Lower lobe of right lung (tissue), 2 donors: ENCODE data around the gene ACAP2. TPM values are rescaled to one million over a fixed set of nuclear protein-coding genes. Genes with fewer than 3 reads are reported as not detected.

ENCODE experiments used
- ATAC-seq, 2 donors: fragments of 200-7000 bp; cut with Tn5 transposase; one replicate each; pipeline ENCODE4 v1.9.1; 2020 to 2022; ENCODE audit warnings: mild to moderate bottlenecking in 2 of 2, moderate library complexity in 2 of 2
- DNase-seq: peaks from one replicate; pipeline ENCODE4 v3.0.0-alpha.2; 2020
- H3K27ac ChIP-seq: fragments of 200-600 bp; one replicate; pipeline ENCODE4 v1.8.0; 2022
- H3K27me3 ChIP-seq: fragments of 200-600 bp; one replicate; pipeline ENCODE4 v1.8.0; 2022; ENCODE audit warnings: low read depth
- H3K36me3 ChIP-seq: fragments of 200-600 bp; one replicate; pipeline ENCODE4 v1.8.0; 2022; ENCODE audit warnings: mild to moderate bottlenecking
- H3K4me1 ChIP-seq: fragments of 200-600 bp; one replicate; pipeline ENCODE4 v1.8.0; 2022
- H3K4me3 ChIP-seq: fragments of 200-600 bp; one replicate; pipeline ENCODE4 v1.8.0; 2022; ENCODE audit warnings: mild to moderate bottlenecking
- H3K9me3 ChIP-seq: fragments of 200-600 bp; one replicate; pipeline ENCODE4 v1.8.0; 2022
- intact Hi-C: fragments of 100-400 bp; cut with DNase I; formaldehyde crosslinking; loops from one replicate; pipeline ENCODE4 v1.11.0; 2022
- total RNA-seq: library from RNA; stranded (reverse); fragmentation: NEBNext Ultra II Directional; extraction: Animal tissue kit (Norgen Biotek cat#: 25700); gene quantifications from one replicate; pipeline ENCODE4 v1.2.1, GENCODE V29; 2021
- TF ChIP-seq, protein P1 (sequence below): fragments of 200-600 bp; IDR thresholded peaks from one replicate; pipeline ENCODE4 v1.8.0; 2022; ENCODE audit warnings: antibody characterized with exemption, mild to moderate bottlenecking
- donor health status: DM: no; HTN: yes; CAD: no; lungs with severe emphysema.

The ACAP2 gene
- total RNA-seq, 1 donor from 2014 or later, result 68.9 TPM

DNA sequence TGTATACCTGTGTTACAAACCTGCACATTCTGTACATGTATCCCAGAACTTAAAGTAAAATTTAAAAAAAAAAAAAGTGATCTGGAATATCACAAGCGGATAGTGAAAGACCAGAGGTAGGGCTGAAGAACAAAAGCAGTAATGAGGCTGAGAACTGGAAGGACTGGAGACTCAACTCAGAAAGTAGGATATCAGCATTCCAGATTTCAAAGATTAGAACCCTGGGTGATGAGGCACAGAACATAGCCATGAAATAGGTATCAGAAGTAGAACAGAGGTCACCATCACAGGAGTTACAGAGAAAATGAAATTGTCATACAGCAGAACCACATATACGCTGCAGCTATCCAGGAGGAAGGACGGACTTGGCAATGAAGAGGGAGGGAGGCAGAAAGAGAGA is 56.1 kb downstream of the ACAP2 start:
- no peak for ATAC-seq
- DNase-seq, result no peak
- Histone ChIP-seq H3K27ac (no peak overlapping the region), H3K9me3 (no peaks in the 10 kb centered on the region), H3K36me3 (peaks cover 26% of the 10 kb centered on the region), H3K4me3 (no peak overlapping the region), H3K4me1 (peaks cover 10% of the 10 kb centered on the region), H3K27me3 (no peaks in the 10 kb centered on the region)
- TF ChIP-seq, protein P1, sequence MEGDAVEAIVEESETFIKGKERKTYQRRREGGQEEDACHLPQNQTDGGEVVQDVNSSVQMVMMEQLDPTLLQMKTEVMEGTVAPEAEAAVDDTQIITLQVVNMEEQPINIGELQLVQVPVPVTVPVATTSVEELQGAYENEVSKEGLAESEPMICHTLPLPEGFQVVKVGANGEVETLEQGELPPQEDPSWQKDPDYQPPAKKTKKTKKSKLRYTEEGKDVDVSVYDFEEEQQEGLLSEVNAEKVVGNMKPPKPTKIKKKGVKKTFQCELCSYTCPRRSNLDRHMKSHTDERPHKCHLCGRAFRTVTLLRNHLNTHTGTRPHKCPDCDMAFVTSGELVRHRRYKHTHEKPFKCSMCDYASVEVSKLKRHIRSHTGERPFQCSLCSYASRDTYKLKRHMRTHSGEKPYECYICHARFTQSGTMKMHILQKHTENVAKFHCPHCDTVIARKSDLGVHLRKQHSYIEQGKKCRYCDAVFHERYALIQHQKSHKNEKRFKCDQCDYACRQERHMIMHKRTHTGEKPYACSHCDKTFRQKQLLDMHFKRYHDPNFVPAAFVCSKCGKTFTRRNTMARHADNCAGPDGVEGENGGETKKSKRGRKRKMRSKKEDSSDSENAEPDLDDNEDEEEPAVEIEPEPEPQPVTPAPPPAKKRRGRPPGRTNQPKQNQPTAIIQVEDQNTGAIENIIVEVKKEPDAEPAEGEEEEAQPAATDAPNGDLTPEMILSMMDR, result no peak
- intact Hi-C loops, result no loop called here

DNA sequence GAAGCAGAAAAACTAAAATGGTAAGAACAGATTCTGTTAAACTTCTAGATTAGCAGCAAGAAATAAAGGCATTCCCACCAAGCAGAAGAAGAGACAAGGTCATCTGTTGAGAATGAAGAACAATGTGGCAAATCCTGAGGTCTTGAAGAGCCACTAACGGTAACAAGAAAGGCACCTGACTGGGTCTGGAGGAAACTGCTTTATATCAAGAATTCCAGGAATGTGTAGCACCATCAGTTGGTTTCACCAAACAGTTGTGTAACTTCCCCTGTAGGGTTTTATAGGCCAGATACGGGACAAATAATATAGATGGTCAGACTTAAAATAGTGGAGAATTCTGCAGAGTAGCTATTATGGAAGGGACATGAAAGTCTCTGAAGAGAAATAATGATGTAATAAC is 57.3 kb downstream of the ACAP2 start:
- peaks cover 25% of the 10 kb centered on the region for H3K36me3 ChIP-seq
- H3K4me1 ChIP-seq, result peaks cover 10% of the 10 kb centered on the region
- TF ChIP-seq, protein P1, result no peak
- intact Hi-C loops, result no loop called here
- peak; percentile 56 to 67 for ATAC-seq
- no peak overlapping the region for H3K27ac ChIP-seq
- no peak overlapping the region for H3K4me3 ChIP-seq
- no peaks in the 10 kb centered on the region for H3K9me3 ChIP-seq
- no peak for DNase-seq
- no peaks in the 10 kb centered on the region for H3K27me3 ChIP-seq

DNA sequence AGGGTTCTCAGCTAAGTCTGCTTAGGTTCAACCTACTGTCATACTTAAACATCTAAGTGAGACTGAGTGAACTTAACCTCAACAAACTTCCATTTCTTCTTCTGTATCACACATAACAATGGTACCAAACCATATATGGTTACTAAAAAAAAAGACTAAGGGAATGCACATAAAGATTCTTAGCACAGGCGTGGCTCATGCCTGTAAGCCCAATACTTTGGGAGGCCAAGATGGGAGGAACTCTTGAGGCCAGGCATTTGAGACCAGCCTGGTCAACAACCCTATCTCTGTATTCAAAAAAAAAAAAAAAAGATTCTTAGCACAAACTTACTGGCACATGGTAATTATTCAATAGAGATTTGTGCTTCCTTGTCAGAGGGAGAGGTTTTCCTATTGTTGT is 57.9 kb downstream of the ACAP2 start:
- Histone ChIP-seq H3K27ac (no peak overlapping the region), H3K36me3 (peaks cover 19% of the 10 kb centered on the region), H3K9me3 (no peaks in the 10 kb centered on the region), H3K4me3 (no peak overlapping the region), H3K4me1 (peaks cover 10% of the 10 kb centered on the region), H3K27me3 (no peaks in the 10 kb centered on the region)
- ATAC-seq (no peak), DNase-seq (no peak)
- intact Hi-C loops, result no loop called here
- TF ChIP-seq, protein P1, result no peak

DNA sequence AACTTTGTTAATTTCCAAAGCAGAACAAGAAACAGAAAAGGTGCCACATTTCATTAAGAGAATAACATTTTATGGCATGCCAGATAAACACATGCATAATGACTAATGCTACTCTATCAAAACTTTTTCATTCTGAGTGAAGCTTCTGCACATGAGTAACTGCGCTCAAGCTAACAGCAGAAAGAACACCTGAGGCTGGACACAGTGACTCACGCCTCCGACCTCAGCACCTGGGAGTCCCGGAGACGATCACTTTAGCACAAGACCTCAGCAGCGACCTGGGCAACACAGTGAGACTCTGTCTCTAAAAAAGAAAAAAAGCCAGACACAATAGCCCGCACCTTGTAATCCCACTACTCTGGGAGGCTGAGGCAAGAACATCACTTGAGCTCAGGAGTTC is 70.6 kb downstream of the ACAP2 start:
- Histone ChIP-seq H3K9me3 (no peaks in the 10 kb centered on the region), H3K27ac (no peak overlapping the region), H3K4me1 (no peaks in the 10 kb centered on the region), H3K36me3 (peaks cover 25% of the 10 kb centered on the region), H3K4me3 (no peak overlapping the region), H3K27me3 (no peaks in the 10 kb centered on the region)
- TF ChIP-seq, protein P1, result no peak
- ATAC-seq (no peak), DNase-seq (no peak)
- intact Hi-C loops, result no loop called here

DNA sequence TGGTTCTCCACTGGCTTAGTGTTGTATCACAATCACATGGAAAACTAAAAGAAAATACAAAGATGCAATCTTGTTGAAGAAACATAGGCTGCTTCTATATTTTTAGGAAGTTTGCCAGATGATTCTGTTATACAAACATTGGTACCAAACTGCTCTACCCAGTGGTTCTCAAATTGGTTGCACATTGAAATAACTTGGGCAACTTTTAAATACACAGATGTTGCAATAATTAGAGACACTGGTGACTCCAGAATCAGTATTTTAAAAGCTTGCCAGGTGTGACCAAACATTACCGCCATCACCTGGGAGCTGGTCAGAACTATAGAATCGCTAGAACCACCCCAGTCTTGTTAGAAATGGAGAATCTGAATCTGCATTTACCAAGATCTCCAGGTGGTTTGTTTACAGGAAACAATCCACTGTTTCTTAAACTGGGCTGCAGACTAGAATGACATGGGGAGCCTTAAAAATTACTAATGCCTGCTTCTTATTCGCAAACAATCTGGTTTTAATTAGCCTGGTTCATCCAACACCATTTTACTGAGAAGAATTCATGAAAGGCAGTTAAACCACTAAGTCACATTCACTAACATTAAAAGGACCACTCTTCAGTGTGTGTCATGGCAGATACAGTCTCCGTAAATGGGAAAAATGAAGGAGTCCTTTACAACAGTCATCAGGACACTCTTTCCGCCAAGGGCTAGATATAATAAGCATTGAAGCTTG is 76.5 kb downstream of the ACAP2 start:
- DNase-seq (no peak), ATAC-seq (no peak)
- intact Hi-C loops, result no loop called here
- peaks cover 18% of the 10 kb centered on the region for H3K36me3 ChIP-seq
- no peaks in the 10 kb centered on the region for H3K27me3 ChIP-seq
- peaks cover 3% of the 10 kb centered on the region for H3K9me3 ChIP-seq
- TF ChIP-seq, protein P1, result no peak
- no peak overlapping the region for H3K27ac ChIP-seq
- no peaks in the 10 kb centered on the region for H3K4me1 ChIP-seq
- H3K4me3 ChIP-seq, result no peak overlapping the region
